IPS-20b (cell line): ENCODE measurements around the gene KRTAP19-1.
"Not testable (repeated sequence)": the region's sequence is repeated elsewhere in the genome, so short reads cannot be mapped to it uniquely, and the experiment has no call there.

Experiments used
- H3K27ac ChIP-seq: one replicate; pipeline ENCODE4 v1.5.1; 2013; ENCODE audit warnings: low read length
- H3K27me3 ChIP-seq: 2 replicates; pipeline ENCODE4 v1.6.1; 2013; ENCODE audit warnings: mild to moderate bottlenecking, low read length, inconsistent platforms; ENCODE audit not compliant: insufficient read depth
- H3K36me3 ChIP-seq: 2 replicates; pipeline ENCODE4 v1.6.1; 2013; ENCODE audit warnings: low read depth, mild to moderate bottlenecking, inconsistent platforms, low read length, moderate library complexity; ENCODE audit not compliant: insufficient read depth
- H3K4me1 ChIP-seq: 2 replicates; pipeline ENCODE4 v1.6.1; 2013; ENCODE audit warnings: mild to moderate bottlenecking, control low read depth, inconsistent platforms, low read length, moderate library complexity; ENCODE audit not compliant: insufficient read depth
- H3K4me3 ChIP-seq: 2 replicates; pipeline ENCODE4 v1.5.1; 2013; ENCODE audit warnings: mild to moderate bottlenecking, low read length, inconsistent platforms
- H3K9ac ChIP-seq: 2 replicates; pipeline ENCODE4 v1.6.1; 2013; ENCODE audit warnings: low read depth, mild to moderate bottlenecking, inconsistent platforms, low read length, moderate library complexity
- H3K9me3 ChIP-seq: 2 replicates; pipeline ENCODE4 v1.6.1; 2013; ENCODE audit warnings: mild to moderate bottlenecking, low read depth, low read length, inconsistent platforms; ENCODE audit not compliant: insufficient read depth

Gene KRTAP19-1

DNA sequence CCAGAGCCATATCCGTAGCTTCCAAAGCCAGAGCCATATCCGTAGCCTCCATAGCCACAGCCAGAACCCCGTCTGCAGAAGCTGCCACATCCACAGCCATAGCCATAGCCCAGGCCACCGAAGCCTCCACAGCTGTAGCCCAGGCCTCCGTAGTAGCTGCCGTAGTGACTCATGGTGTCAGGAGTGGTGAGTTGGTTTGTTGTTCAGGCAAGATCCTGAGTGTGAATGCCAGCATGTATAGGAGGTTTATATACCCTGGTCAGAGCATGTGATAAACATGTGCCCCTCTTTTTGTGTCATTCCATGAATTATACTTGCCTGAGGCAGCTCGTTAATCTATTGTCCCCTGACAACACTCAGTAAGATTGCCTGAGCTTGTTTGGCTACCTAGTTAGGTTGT is at the start of gene KRTAP19-1:
Gene KRTAP19-1, minus strand, starts transcription at position 223 of the 400 bp plus-strand sequence. Its CDS starts 50 bp downstream, at position 173.
- Histone ChIP-seq H3K9ac (no peak within 1 kb of the TSS), H3K4me3 (no peak within 1 kb of the TSS), H3K36me3 (no peaks in the 10 kb centered on the region), H3K27ac (no peak within 1 kb of the TSS), H3K9me3 (peaks cover 3% of the 10 kb centered on the region; the same call in 1 of the 2 replicates), H3K27me3 (no peaks in the 10 kb centered on the region), H3K4me1 (no peaks in the 10 kb centered on the region)

- no peaks in the 10 kb centered on the region for H3K36me3 ChIP-seq
- no peak overlapping the region for H3K9ac ChIP-seq
- H3K27me3 ChIP-seq, result no peaks in the 10 kb centered on the region
- H3K4me3 ChIP-seq, result no peak overlapping the region
- H3K4me1 ChIP-seq, result no peaks in the 10 kb centered on the region
- no peaks in the 10 kb centered on the region for H3K9me3 ChIP-seq
- H3K27ac ChIP-seq, result no peak overlapping the region
Observed at GRCh38 chr21:30518876-30519275, 38.7 kb upstream of the KRTAP19-1 start.

GRCh38 chr21:30515681-30516080 is 35.5 kb upstream of the KRTAP19-1 start:
- no peak overlapping the region for H3K4me3 ChIP-seq
- no peaks in the 10 kb centered on the region for H3K27me3 ChIP-seq
- no peaks in the 10 kb centered on the region for H3K36me3 ChIP-seq
- no peaks in the 10 kb centered on the region for H3K4me1 ChIP-seq
- H3K9me3 ChIP-seq, result no peaks in the 10 kb centered on the region
- no peak overlapping the region for H3K9ac ChIP-seq
- H3K27ac ChIP-seq, result no peak overlapping the region

DNA sequence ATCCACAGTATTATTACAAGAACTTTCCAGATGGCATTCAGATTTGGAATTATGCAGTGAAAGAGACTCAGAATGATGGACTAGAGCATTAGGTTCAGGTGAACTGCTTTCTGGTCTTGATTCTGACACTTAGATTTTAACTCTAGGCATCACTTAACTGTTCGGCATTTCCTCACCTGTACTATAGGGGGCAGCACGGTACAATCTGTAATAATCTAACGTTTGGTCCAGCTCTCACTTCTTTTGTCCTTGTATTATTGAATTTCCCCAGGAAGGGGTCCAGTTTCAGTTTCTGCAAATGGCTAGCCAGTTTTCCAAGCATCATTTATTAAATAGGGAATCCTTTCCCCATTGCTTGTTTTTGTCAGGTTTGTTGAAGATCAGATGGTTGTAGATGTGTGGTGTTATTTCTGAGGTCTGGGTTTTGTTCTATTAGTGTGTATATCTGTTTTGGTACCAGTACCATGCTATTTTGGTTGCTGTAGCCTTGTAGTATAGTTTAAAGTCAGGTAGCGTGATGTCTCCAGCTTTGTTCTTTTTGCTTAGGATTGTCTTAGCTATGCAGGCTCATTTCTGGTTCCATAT is 25.5 kb upstream of the KRTAP19-1 start:
- H3K4me3 ChIP-seq, H3K27ac ChIP-seq, H3K9me3 ChIP-seq: not testable (repeated sequence)

GRCh38 chr21:30502041-30502440 is 21.9 kb upstream of the KRTAP19-1 start, which contains the start of gene KRTAP19-5:
Gene KRTAP19-5, minus strand, starts transcription at chr21:30502141. Its CDS starts 51 bp downstream, at chr21:30502090.
- H3K4me3 ChIP-seq, result no peak within 1 kb of the TSS
- H3K4me1 ChIP-seq, result no peaks in the 10 kb centered on the region
- no peak within 1 kb of the TSS for H3K27ac ChIP-seq
- no peaks in the 10 kb centered on the region for H3K27me3 ChIP-seq
- H3K36me3 ChIP-seq, result no peaks in the 10 kb centered on the region
- H3K9ac ChIP-seq, result no peak within 1 kb of the TSS
- no peaks in the 10 kb centered on the region for H3K9me3 ChIP-seq

More for the DNA sequence above, 25.5 kb upstream of the KRTAP19-1 start:
- not testable (repeated sequence) for H3K36me3 ChIP-seq, H3K4me1 ChIP-seq, H3K9ac ChIP-seq, H3K27me3 ChIP-seq

DNA sequence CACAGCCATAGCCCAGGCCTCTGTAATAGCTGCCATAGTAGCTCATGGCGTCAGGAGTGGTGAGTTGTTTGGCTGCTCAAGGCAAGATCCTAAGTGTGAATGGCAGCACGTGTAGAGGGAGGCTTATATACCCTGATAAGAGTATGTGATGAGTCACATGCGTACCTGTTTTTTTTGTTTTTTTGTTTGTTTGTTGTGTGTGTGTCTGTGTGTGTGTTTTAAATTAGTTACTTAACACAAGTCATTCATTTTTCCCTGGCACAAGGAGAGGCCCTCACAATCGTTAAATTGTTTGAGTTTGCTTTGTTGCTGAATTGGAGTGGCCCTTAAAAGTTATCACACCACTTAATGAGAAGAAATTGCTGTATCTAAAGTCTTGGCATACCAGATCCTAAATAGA is 16.9 kb upstream of the KRTAP19-1 start, which contains the start of gene KRTAP19-4:
Gene KRTAP19-4, minus strand, starts transcription at position 101 of the 400 bp plus-strand sequence. Its CDS starts 55 bp downstream, at position 46.
- no peak within 1 kb of the TSS for H3K27ac ChIP-seq
- H3K9ac ChIP-seq, result no peak within 1 kb of the TSS
- no peaks in the 10 kb centered on the region for H3K27me3 ChIP-seq
- H3K9me3 ChIP-seq, result no peaks in the 10 kb centered on the region
- no peaks in the 10 kb centered on the region for H3K36me3 ChIP-seq
- H3K4me1 ChIP-seq, result no peaks in the 10 kb centered on the region
- H3K4me3 ChIP-seq, result no peak within 1 kb of the TSS

- Histone ChIP-seq H3K27me3 (no peaks in the 10 kb centered on the region), H3K36me3 (no peaks in the 10 kb centered on the region), H3K4me1 (no peaks in the 10 kb centered on the region), H3K4me3 (no peak within 1 kb of the TSS), H3K27ac (no peak within 1 kb of the TSS), H3K9me3 (peaks cover 10% of the 10 kb centered on the region; the same call in 1 of the 2 replicates), H3K9ac (no peak within 1 kb of the TSS)
Observed at GRCh38 chr21:30491963-30492428, 11.8 kb upstream of the KRTAP19-1 start, which contains the start of gene KRTAP19-3. Gene KRTAP19-3, minus strand, starts transcription at chr21:30492013. Its CDS starts 56 bp downstream, at chr21:30491957.

DNA sequence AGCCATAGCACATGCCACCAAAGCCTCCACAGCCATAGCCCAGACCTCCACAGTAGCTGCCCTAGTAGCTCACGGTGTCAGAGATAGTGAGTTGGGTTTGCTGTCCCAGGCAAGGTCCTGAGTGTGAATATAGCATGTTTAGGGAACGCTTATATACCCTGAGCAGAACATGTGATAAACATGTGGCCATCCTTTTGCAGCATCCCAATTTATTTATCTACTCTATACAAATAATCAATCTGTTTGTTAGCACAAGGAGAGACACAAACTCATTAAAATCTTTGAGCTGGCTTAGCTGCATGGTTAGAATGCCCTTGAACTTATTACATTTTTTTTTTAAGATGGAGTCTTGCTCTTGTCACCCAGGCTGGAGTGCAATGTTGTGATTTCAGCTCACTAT is 7.2 kb upstream of the KRTAP19-1 start, which contains the start of gene KRTAP19-2:
Gene KRTAP19-2, minus strand, starts transcription at position 101 of the 400 bp plus-strand sequence. Its CDS starts 88 bp downstream, at position 13.
- Histone ChIP-seq H3K36me3 (no peaks in the 10 kb centered on the region), H3K27me3 (no peaks in the 10 kb centered on the region), H3K4me3 (no peak within 1 kb of the TSS), H3K27ac (no peak within 1 kb of the TSS), H3K4me1 (no peaks in the 10 kb centered on the region), H3K9ac (no peak within 1 kb of the TSS), H3K9me3 (peaks cover 29% of the 10 kb centered on the region)

- Histone ChIP-seq H3K27ac (no peak overlapping the region), H3K9ac (no peak overlapping the region), H3K4me1 (no peaks in the 10 kb centered on the region), H3K36me3 (no peaks in the 10 kb centered on the region), H3K9me3 (peaks cover 29% of the 10 kb centered on the region), H3K27me3 (no peaks in the 10 kb centered on the region), H3K4me3 (no peak overlapping the region)
Observed at GRCh38 chr21:30486180-30486579, 6.0 kb upstream of the KRTAP19-1 start.

- Histone ChIP-seq H3K27ac (no peak overlapping the region), H3K36me3 (no peaks in the 10 kb centered on the region), H3K4me1 (no peaks in the 10 kb centered on the region), H3K27me3 (no peaks in the 10 kb centered on the region), H3K9ac (no peak overlapping the region), H3K9me3 (peaks cover 20% of the 10 kb centered on the region), H3K4me3 (no peak overlapping the region)
Observed at GRCh38 chr21:30482130-30482529, 2.0 kb upstream of the KRTAP19-1 start.

DNA sequence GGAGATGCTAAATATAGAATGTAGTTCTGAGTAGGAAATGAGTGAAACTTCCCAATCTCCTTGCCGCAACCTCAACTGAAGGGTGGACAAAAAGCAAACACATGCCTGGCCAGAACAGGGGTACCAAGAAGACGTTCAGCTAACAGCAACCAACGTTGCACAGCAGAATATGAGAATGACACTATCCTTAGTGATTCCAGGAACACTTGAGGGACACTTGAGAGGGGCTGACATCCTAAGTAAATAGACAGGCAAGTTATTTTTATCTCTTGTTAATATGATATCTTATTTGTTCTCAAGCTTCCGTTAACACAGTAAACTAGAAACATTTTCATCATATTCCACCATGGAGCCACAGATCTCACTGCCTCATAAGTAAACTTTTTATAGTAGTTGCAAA is 908 bp downstream of the KRTAP19-1 start:
- no peaks in the 10 kb centered on the region for H3K36me3 ChIP-seq
- H3K9me3 ChIP-seq, result no peaks in the 10 kb centered on the region
- H3K4me1 ChIP-seq, result no peaks in the 10 kb centered on the region
- no peak overlapping the region for H3K9ac ChIP-seq
- no peaks in the 10 kb centered on the region for H3K27me3 ChIP-seq
- H3K27ac ChIP-seq, result no peak overlapping the region
- no peak overlapping the region for H3K4me3 ChIP-seq

DNA sequence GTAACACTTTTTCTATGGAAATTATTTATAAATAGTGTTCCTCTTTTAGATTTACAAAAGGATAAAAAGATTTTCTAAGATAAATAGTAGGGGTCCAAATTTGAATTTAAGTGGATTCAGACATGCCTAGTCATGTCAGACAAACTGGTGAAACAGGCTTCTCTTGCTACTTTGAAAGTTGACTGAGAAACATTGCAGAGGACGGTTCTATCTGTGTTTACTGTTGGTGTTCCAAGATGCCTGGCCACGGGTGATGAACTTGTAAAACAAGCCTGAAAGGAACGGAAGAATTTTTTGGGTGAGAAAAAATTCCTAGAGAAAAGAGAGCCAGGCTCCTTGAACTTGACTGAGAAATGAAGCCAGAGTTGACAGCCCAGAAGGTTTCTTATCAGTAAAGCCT is 2.2 kb downstream of the KRTAP19-1 start:
- Histone ChIP-seq H3K27ac (no peak overlapping the region), H3K27me3 (no peaks in the 10 kb centered on the region), H3K36me3 (no peaks in the 10 kb centered on the region), H3K9ac (no peak overlapping the region), H3K4me3 (no peak overlapping the region), H3K9me3 (no peaks in the 10 kb centered on the region), H3K4me1 (no peaks in the 10 kb centered on the region)
